ENCODE data around the gene IMMP2L. TPM values are rescaled to one million over a fixed set of nuclear protein-coding genes. Genes with fewer than 3 reads are reported as not detected.

IMMP2L gene
- total and polyA plus RNA-seq, 2 of the 8 experiments (the other 6 are each of a cell fraction or from before 2014, with no cell fraction given), result 2.3 to 10.1 TPM

- POLR2A ChIA-PET (ENCODE audit: partially characterized antibody), result no interaction called here
- FAIRE-seq, result no peak
- TF ChIP-seq RBBP5 (IDR thresholded peaks at IDR 0.05; ENCODE audit: borderline replicate concordance, low read depth, low read length) (no peak), KDM1A (IDR thresholded peaks at IDR 0.05; ENCODE audit: borderline replicate concordance, low read length) (no peak), TBP (IDR thresholded peaks at IDR 0.05; ENCODE audit: low read depth, low read length) (no peak), BACH1 (IDR thresholded peaks at IDR 0.05; ENCODE audit: low read length) (no peak), RFX5 (IDR thresholded peaks at IDR 0.05; ENCODE audit: borderline replicate concordance, low read depth, low read length) (no peak), HDAC2 (IDR thresholded peaks at IDR 0.05; ENCODE audit: borderline replicate concordance in 1 of 2, low read depth in 2 of 2, low read length in 2 of 2) (no peak)
Measured at GRCh38 chr7:110875346-110875745, 686.9 kb downstream of the IMMP2L start.

More at GRCh38 chr7:110875346-110875745, 686.9 kb downstream of the IMMP2L start:
- Histone ChIP-seq H4K8ac (ENCODE audit: extremely low read depth, insufficient read depth, low read length) (no peak overlapping the region), H3K4ac (replicated peaks; ENCODE audit: insufficient read length, low read depth, low read length) (no peak overlapping the region), H3K9ac (replicated peaks in 1 of 4; ENCODE audit: extremely low read depth in 1 of 4, low read depth in 3 of 4, low read length in 3 of 4) (no peak overlapping the region), H3K27me3 (replicated peaks in 1 of 4; ENCODE audit: control insufficient read depth in 3 of 4, extremely low read depth in 1 of 4, insufficient read depth in 3 of 4, low read length in 3 of 4) (peaks cover 0 to 1% (median 0%) of the 10 kb centered on the region in 4 experiments; a peak in 1 of 7 replicates), H2BK5ac (ENCODE audit: low read depth, low read length) (no peak overlapping the region), H3K4me3 (ENCODE audit: extremely low read depth in 1 of 4, insufficient read depth in 2 of 4, low read depth in 3 of 4, low read length in 4 of 4) (no peak overlapping the region), H3K14ac (ENCODE audit: insufficient read length) (no peak overlapping the region), H4K20me1 (replicated peaks in 1 of 2; ENCODE audit: control insufficient read depth in 1 of 2, insufficient read depth in 2 of 2, low read length in 2 of 2) (no peaks in the 10 kb centered on the region), H2AK5ac (ENCODE audit: low read depth, low read length) (no peak overlapping the region), H3K79me1 (ENCODE audit: low read depth, low read length) (no peaks in the 10 kb centered on the region), H4K5ac (ENCODE audit: insufficient read length, low read depth, low read length) (no peak overlapping the region), H3K9me3 (ENCODE audit: insufficient read depth in 2 of 2, low read depth in 1 of 2, low read length in 1 of 2) (no peaks in the 10 kb centered on the region), H3K23ac (ENCODE audit: insufficient read length) (no peak overlapping the region), H2BK15ac (ENCODE audit: low read length) (no peak overlapping the region), H3K56ac (replicated peaks; ENCODE audit: insufficient read length, low read depth, low read length) (no peak overlapping the region), H2BK120ac (replicated peaks; ENCODE audit: low read depth, low read length) (no peak overlapping the region), H3K4me2 (ENCODE audit: insufficient read depth in 1 of 2, low read depth in 2 of 2, low read length in 2 of 2) (no peak overlapping the region), H3K23me2 (ENCODE audit: low read depth, low read length) (no peaks in the 10 kb centered on the region), H3K4me1 (replicated peaks in 1 of 4; ENCODE audit: control insufficient read depth in 3 of 4, insufficient read depth in 4 of 4, low read length in 3 of 4) (peaks cover 0 to 4% (median 3%) of the 10 kb centered on the region in 4 experiments; a peak in 2 of 7 replicates), H3K36me3 (ENCODE audit: control insufficient read depth in 2 of 4, insufficient read depth in 4 of 4, low read length in 3 of 4) (no peaks in the 10 kb centered on the region), H3K27ac (ENCODE audit: low read depth, low read length) (no peak overlapping the region), H3K79me2 (ENCODE audit: control insufficient read depth in 1 of 2, insufficient read depth in 2 of 2, low read length in 2 of 2) (no peaks in the 10 kb centered on the region; a peak in 1 of 4 replicates), H2BK20ac (ENCODE audit: low read length) (no peak overlapping the region), H2BK12ac (ENCODE audit: low read depth, low read length) (no peak overlapping the region), H3K18ac (ENCODE audit: extremely low read depth, low read length) (no peak overlapping the region), H2AFZ (ENCODE audit: low read length) (no peak overlapping the region), H4K91ac (replicated peaks; ENCODE audit: insufficient read length, low read length) (no peak overlapping the region)
- no peak for DNase-seq (ENCODE audit: low read depth in 1 of 2, low spot score in 2 of 2)
- CTCF ChIA-PET (ENCODE audit: partially characterized antibody), result interaction anchor here (0.7 kb wide), 1 partner anchor 33 kb away, joined by 3 read pairs; no protein-coding TSS in a partner anchor
- 86% methylated on average over 1 of the region's 1 CpG; no CpG with 5 or more reads in 1 of the 2 experiments for WGBS, 2 experiments (ENCODE audit: extremely low coverage in 1 of 2, insufficient coverage in 1 of 2, insufficient read length in 1 of 2, insufficient replicate concordance in 2 of 2, low coverage in 1 of 2, low lambda C conversion rate in 2 of 2, missing lambda C conversion rate in 1 of 2)

Measured in H1 (cell line).